NCI-H526 (cell line): ENCODE measurements around the gene TENM4.
A peak's percentile ranks its signal among the peaks of the same experiment; 100 is the strongest.

Source experiments
- DNase-seq, 2 experiments: peaks; one replicate each; lab custom pipeline; 2025; lab: John Stamatoyannopoulos, UW

Gene TENM4

DNA sequence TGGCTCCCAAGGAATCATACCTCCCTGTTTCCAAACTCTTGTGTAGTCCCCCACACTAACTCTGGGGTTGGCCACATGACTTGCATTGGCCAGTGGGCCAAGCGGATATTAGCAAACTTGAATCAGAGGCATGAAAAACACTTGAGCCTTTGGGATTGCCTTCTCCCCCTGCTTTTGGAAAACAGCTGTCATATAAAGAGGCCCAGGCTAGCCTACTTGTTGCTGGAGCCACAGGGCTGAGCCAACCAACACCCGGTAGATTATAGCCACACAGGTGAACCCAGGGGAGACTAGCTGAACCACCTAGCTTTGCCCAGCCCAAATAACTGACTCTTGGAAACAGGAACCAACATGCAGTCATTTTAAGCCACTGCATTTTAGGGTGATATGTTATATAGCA lies 354.8 kb downstream of the TENM4 start:
- no peak for DNase-seq

DNA sequence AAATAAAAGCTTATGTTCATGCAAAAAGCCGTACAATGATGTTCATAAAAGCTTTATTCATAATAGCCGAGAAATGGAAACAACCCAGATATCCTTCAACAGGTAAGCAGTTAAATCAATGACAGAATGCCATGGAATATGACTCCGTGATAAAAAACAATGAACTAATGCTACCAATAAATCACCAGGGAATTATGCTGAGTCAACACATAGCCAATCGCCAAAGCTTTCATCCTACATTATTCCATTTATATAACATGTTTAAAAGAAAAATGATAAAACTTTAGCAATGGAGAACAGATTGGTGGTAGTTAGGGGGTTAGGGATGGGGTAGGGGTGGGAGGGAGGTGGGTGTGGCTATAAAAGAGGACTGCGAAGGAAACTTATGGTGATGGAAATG lies 356.4 kb downstream of the TENM4 start:
- DNase-seq, result no peak

DNA sequence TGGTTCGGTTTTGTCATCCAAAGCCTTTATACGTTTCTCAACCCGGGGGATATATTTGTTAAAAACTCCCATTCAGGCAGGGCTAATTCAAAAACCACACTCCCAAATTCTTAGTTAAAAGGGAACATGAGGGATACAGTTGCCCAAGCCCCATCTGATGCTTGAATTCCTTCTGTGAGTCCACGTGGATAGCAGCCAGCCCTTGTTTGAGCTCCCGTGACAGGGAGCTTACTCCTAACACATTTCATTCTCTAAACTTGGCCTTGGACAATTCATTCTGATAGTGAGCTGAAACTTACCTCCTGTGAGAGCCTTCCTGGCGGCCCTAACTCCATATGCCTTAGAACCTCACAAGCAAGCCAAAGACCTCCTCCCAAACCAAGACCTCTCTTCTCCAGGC lies 357.5 kb downstream of the TENM4 start:
- DNase-seq, result no peak

- DNase-seq, result no peak
Observed at GRCh38 chr11:79082907-79083306, 357.9 kb downstream of the TENM4 start.

DNA sequence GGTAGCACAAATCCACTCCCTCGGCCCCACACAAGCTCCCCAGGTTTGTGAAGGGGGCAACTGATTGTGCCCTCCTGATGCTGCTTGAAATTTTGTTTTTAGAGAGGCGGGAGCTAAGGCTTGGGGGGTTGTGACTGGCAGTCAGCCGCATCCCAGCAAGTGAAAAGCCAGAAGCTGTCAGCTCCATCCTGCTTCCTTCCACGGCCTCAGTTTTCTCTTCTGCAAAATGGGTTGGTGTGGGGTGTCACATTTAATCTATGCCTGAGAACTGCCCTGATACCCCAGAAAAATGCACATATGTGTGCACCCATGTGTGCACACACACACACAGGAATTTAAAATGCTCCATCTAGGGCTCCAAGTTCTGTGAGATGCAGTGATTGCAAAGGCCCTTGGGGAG lies 358.6 kb downstream of the TENM4 start:
- DNase-seq, result no peak

DNA sequence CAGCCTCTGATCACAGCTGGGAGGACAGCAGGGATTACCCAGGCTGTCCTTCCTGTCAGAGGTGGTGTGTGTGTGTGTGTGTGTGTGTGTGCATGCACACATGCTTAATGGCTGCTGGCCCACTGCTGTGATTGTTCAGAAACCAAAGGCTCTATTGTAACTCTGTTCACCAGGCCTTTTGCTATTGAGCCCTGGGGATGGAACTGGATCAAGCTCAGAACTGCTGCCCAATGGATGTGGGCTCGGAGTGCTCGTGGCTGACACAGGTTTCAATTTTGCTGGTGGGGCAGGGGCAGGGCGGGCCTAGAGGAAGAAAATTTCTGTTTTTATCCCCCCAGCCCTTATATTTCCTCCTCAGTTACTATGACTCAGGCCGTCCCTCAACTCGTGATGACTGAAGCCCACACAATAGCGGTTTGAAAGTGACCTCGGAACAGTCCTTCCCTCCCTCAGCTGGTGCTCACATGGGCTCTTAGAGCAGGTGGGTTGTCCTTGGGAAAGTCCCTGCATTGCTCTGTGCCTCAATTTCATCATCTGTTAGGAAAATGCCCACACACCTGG lies 359.3 kb downstream of the TENM4 start:
- DNase-seq, result no peak

- no peak for DNase-seq
Observed at GRCh38 chr11:79080551-79080950, 360.3 kb downstream of the TENM4 start.

DNA sequence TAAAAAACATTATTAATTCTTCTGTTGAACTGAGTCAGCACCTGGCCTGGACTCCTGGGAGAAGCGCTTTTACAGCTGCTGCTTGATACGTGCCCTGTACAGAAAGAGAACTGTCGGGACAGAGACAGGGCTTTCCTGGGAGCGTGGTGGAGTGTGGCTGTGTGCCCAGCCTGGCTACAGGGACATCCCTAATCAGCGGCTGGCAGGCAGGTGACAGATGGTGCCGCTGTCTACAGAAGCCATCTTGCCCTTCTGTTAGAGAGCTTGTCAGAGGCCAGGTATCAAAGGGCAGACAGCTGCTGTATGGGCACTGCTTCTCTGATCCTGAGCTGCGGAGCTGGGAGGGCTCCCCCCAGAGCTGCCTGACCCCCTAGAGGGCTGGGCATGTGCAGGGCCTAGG lies 361.8 kb downstream of the TENM4 start:
- no peak for DNase-seq

- DNase-seq, result no peak
Observed at GRCh38 chr11:79078456-79078855, 362.4 kb downstream of the TENM4 start.

- no peak for DNase-seq
Observed at GRCh38 chr11:79077702-79078330, 363.0 kb downstream of the TENM4 start.

DNA sequence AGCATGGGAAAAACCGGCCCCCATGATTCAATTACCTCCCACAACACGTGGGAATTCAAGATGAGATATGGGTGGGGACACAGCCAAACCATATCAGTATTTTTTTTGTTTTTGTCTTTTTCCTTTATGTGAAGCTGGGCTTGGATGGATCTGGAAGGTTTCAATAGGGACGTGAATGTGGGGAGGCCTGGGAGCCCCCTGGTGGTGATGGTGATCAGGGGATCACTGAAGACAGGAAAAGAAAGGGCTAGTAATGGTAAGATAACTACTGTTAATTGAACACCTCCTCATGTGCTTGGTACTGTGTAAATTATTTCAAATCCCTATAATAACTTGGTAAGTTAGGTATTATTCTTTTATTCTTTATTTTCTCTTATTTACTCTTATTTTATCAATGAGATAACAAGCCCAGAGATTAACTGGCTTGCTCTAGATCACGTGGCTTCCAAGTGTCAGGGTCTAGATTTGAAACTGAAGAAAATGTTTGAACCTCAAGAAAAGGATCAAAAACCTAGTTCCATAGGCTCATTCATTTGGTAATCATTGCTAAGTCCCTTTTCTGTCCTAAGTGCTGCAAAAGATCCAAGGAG lies 364.2 kb downstream of the TENM4 start:
- DNase-seq, result peak in 1 of 2 experiments; percentile 39

GRCh38 chr11:79074547-79074946 lies 366.3 kb downstream of the TENM4 start:
- no peak for DNase-seq

GRCh38 chr11:79071190-79071589 lies 369.6 kb downstream of the TENM4 start:
- DNase-seq, result no peak

GRCh38 chr11:79070518-79070917 lies 370.3 kb downstream of the TENM4 start:
- DNase-seq, result no peak

GRCh38 chr11:79069504-79069903 lies 371.3 kb downstream of the TENM4 start:
- DNase-seq, result no peak

DNA sequence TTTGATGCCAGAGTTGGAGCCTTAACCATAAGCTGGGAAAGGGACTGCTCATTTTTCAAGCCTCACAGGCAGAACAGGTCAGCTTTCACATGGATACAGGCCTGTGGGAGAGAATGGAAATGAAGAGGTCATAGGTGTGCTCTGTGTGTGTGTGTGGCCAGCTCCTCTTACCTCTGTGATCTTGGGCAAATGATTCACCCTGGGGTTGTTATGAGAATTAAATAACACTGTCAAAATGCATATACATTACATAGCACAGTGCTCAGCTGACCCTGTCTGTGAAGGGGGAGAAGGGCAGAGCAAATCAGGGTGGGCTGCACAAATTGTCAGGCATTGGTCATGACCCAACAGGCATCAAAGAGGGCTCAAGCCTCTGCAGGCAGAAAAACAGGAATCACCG lies 372.5 kb downstream of the TENM4 start:
- DNase-seq, result no peak

GRCh38 chr11:79067352-79067679 lies 373.5 kb downstream of the TENM4 start:
- no peak for DNase-seq

GRCh38 chr11:79066456-79067351 lies 374.1 kb downstream of the TENM4 start:
- DNase-seq, result no peak

DNA sequence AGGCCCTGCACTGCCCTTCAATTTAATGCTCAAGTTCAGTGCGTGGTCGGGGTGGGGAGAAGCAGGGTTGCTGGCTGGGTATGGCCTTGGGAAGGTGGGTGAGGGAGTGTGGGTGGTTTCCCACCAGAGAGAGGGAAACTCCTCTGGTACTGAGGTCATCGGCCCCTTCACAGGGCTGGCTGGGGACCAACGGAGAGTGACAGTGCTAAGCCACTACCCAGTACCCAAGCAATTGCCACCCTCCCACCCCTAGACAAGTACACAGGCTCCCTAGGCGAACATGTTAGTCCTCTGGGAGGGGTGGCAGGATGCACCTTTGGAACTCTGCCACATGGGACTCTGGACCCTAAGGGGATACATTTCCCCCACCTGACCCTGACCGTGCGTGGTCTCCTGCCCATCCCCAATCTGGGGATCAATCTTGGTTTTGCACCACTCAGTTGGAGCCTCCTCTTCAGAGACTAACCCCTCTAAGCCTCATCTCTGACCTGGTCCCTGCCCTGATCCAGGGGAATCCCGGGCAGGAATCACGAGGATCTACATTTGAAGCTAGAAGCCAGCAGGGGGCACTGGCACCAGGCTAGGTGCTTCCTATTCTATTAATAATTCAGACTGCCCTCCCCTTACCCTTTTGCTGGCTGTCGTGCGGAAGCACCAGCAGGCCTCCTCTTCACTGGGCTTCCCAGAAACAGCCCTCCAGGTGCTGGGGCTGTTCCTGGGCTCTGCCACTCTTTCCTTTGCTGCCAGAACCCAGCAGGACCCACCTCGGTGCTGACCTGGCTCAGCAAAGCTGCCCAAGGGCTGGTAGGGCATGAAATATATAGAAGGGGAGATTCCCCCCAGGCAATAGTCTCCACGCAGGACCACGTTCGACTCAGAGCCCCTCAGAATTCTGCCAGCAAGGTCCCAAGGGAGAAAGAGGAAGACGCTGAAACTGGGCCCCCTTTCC lies 377.7 kb downstream of the TENM4 start:
- peak in 1 of 2 experiments; percentile 82 for DNase-seq

DNA sequence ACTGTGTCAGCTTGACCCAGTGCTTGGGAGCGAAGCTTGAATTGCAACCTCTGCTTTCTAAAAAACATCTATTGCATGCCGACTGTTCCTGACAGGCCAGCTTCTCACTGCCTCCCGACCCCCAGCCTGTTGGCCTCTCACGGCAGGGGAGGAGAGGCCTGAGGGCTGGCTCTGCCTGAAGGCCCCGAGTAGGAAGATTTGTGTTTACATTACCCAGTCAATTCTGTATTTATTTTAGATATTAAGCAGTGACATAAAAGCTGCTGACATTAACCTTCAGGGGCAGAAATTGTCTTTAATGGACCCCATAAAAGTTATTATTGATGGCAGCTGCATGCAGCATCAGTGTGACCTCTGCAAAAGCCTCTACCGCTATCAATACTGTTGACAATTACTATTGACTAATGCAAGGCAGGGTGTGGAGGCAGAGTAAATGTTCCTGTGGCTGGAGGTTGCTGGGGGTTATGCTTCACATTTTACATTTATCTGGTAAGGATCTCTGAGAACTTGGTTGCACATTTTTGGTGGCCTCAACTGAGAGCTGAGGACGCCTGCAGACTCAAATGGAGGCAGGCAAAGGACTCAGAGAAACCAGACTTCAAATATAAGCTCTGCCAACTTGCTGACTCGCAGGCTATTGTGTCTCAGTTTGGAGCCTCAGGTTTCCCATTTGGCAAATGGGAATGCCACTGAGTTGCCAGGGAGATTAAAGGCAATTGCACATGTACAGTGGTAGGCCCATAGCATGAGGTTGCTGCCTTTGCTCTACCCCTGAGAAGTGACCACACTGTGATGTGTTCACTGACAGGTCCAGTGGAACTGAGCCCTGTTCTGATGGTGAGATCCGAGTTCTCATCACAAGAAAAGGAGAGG lies 380.5 kb downstream of the TENM4 start:
- DNase-seq, result no peak

DNA sequence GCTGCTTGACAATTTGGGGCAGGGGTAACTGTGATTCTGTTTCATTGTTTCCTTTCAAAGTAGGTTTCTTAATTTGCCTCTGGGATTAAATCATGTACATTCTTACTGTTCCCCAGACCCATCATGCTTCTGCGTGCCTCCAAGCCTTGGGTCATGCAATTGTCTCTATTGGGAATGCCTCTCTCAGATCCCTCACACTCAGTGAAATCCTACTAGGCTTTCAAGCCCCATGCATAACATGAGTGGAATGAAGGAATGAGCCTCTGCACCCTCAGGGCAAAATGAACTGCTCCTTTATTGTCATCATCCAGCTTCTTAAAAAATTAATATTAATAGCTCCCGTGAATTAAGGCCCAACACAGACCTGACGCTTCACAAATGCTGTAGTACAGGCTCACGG lies 381.7 kb downstream of the TENM4 start:
- DNase-seq, result no peak
